NCI-H510A (cell line): ENCODE measurements around the gene CCNT1.

ENCODE experiments used
- DNase-seq: peaks from one replicate; lab custom pipeline; 2025; lab: John Stamatoyannopoulos, UW

Gene CCNT1

DNA sequence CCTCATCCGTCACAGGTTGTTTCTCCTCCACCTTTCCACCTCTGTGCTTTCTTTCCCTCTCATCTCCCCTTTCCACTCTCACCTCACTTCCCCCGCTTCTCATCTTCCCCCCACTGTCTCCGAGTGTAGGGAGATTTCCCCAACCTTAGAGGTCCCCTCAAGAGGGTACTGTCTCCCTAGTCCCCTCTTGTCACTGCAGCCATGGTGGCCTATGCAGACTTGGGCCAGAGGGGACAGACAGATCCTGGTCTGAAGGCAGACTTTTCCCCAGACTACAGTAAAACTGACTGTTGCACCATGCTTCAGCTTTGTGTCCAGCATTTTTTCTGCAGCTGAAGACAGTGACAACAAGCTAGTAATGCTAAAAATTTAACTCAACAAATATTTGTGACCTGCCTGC is 75.7 kb downstream of the CCNT1 start:
- DNase-seq: no peak

- no peak for DNase-seq
These were observed 76.1 kb downstream of the CCNT1 start for GRCh38 chr12:48640428-48640827.
